PC-3 (cell line): ENCODE measurements around the gene FMNL1.

Source experiments
- EZH2 ChIP-seq: fragments of 300-600 bp; sonication (generic); IDR thresholded peaks from one replicate; pipeline ENCODE4 v1.6.1; 2017; ENCODE audit warnings: antibody characterized with exemption, mild to moderate bottlenecking, low read length; ENCODE audit not compliant: unreplicated experiment
- EZH2phosphoT487 ChIP-seq: fragments of 300-600 bp; sonication (generic); IDR thresholded peaks from 2 replicates; pipeline ENCODE4 v1.6.1; 2018; ENCODE audit warnings: mild to moderate bottlenecking, antibody characterized with exemption, low read length, borderline replicate concordance
- TF ChIP-seq, protein P1 (sequence below): fragments of 300-600 bp; sonication (generic); conservative IDR thresholded peaks from 2 replicates; pipeline ENCODE4 v1.5.1; 2017; ENCODE audit warnings: antibody characterized with exemption, low read depth, mild to moderate bottlenecking, low read length

GRCh38 chr17:45276031-45276430 lies 54.3 kb downstream of the FMNL1 start:
- TF ChIP-seq EZH2: no peak
- TF ChIP-seq, protein P1, sequence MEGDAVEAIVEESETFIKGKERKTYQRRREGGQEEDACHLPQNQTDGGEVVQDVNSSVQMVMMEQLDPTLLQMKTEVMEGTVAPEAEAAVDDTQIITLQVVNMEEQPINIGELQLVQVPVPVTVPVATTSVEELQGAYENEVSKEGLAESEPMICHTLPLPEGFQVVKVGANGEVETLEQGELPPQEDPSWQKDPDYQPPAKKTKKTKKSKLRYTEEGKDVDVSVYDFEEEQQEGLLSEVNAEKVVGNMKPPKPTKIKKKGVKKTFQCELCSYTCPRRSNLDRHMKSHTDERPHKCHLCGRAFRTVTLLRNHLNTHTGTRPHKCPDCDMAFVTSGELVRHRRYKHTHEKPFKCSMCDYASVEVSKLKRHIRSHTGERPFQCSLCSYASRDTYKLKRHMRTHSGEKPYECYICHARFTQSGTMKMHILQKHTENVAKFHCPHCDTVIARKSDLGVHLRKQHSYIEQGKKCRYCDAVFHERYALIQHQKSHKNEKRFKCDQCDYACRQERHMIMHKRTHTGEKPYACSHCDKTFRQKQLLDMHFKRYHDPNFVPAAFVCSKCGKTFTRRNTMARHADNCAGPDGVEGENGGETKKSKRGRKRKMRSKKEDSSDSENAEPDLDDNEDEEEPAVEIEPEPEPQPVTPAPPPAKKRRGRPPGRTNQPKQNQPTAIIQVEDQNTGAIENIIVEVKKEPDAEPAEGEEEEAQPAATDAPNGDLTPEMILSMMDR: no peak
- TF ChIP-seq EZH2phosphoT487: no peak
